ENCODE results near the gene TMEM250.

TMEM250 gene

DNA sequence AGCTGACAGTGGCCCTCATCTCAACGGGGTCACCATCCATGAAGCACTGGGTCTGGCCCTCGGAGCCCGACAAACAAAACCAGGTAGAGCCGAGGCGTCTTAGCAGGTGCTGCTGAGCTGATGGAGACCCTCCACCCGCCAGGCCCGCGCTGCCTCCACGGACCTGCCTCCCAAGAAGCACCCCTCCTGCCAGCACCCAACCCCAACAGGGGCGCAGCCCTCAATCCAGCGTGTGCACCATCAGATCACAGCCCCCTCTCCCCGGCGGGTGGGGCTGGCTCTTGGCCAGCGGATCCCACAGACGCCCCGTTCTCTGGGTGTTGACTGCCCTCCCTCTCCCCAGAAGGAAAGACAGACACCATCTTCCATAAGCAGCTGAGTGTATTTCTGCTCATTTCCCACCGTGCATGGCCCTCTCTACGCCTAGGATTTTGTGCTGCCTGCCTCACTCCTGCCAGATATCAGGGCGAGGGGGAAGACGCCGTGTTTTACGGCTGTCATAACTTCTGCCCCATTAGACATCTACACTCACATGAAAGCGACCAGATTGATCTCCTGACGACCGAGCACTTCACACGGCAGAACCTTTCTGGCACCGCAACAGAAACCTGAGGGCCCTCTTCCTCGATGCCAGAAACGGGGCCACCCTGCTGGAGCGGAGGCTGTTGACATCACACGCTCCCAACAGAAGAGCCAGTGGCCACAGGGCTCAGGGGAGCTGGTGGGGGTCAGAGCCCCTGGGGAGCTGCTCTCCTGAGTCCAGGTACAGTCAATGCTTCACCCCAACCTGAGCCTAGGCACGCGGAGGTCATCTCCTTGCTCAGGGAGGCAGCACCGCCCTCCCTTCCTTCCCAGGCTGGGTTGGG is 35.9 kb downstream of the TMEM250 start:
- no peak for DNase-seq (ENCODE audit: low spot score)

DNA sequence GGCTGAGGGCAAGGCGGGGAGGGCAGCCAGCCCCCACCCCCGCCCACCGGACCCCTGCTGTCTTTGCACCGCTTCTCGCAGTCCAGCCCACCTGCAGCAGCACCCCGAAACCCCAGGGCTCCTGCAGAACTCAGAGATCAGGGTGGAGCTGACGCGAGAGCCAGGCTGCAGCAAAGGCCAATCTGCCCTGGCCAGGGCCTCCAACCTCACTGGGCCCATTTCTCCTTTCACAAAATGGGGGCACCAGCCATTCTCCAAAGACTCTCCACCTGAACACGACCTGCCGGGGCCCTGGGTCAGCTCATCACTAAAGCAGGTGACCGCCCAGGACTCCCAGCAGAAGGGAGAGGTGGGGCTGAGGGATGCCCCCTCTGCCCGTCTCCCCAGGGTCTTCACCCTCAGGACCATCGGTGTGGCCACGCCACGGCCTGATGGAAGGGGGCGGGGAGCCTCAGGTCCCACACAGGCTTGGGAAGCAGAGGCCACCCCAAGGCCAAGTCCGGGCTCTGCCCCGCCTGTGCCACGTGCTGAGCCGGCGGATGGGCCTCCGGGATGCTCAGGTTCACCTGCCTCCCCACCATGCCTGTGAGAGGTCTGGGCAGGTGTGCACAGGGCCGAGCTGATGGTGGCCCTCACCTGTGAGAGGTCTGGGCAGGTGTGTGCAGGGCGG is 36.7 kb downstream of the TMEM250 start:
- no peak for DNase-seq (ENCODE audit: low spot score)

DNA sequence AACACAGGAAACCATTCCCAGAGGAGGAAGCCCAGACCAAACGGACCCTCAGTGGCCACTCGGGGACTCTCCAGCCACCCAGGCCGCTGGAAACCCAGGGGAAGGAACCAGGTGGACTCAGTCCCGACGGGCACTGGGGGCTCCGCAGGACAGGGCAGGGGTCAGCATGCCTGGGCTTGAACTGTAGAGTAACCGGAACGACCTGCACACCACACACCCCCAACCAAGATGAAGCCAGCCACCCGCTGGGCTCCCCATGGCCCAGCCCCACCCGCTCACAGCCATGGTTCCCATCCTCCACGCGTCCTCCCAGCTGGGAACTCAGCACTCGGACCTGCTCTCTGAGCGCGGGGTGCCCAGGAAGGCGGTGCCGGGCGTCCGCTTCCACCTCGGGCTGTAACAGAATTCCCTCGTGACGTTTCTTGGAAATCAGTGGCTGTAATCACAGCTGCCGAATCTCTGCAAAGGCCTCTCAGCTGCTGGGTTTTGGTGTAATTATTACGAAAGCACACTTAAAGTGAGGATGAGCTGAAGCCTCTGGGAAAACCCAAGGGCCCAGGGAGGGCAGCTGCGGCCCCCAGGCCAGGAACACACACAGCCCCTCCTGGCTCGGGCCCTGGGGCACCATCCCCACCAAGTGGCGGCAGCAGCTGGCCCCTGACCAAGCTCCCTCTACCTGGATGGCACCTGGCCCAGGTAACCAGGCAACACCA is 37.4 kb downstream of the TMEM250 start:
- no peak for DNase-seq (ENCODE audit: low spot score)

DNA sequence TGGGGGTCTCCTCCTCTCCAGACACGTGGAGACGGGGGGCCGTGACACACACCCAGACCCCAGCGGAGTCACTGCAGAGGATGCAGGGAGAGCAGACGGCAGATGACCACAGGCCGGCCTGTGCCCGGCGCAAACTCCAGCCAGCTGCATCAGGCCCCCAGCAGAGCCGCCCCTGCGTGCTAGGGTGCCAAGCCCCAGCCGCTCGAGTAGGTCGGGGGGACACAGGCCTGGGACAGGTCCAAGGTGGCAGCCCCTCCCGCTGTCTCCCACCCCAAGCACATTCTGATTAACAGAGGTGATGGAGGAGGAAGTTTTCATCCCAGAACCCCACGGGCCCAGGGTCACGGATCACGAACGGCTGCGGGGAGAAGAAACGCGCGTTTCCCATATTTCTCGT is 38.0 kb downstream of the TMEM250 start:
- DNase-seq (ENCODE audit: low spot score): no peak

DNA sequence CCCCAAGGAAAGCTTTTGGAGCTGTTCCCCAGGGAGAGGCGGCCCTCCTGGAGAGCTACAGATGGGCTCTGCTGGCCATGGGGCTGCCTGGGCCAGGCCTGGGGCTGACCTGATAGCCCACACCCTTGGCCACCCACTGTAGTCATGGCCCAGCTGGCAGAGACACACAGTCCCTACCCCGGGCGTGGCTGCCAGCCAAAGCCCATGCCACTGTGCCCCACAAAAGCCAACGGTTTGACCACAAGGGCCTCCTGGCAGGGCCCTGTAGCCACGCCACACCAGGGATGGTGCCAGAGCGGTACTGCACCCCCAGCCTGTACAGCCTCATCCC is 38.8 kb downstream of the TMEM250 start:
- no peak for DNase-seq (ENCODE audit: low spot score)

DNA sequence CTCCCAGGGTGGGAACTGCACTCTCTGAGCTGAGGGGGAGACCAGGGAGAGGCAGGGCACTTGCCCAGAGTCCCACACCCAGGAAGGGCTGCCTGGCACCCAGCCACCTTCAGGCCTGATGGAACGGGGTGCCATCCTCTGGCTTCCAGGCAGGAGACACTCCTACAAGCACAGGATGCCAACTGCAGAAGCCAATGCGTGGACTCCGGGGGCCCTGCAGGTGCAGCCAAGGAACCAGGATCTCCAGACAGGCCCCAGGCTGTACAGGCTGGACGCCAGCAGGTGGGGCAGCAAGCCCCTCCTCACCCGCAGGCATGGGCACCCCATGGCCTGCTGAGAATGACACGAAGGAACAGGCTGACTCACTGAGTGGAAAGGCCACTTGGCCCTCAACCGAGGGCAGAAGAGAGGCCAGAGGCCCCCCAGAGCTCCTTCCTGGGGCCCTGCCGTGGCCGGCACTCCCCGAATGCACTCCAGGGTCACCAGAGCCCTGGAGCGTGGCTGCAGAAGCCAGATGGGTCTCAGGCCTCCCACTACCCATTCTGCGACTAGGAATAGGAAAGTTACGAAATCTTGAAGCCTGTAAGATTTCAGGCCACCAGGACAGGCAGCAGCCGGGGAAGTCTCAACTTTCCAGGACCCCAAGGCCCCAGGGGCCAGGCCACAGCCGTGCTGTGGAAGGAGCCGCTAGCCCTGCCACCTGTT is 39.3 kb downstream of the TMEM250 start:
- DNase-seq (ENCODE audit: low spot score): no peak

DNA sequence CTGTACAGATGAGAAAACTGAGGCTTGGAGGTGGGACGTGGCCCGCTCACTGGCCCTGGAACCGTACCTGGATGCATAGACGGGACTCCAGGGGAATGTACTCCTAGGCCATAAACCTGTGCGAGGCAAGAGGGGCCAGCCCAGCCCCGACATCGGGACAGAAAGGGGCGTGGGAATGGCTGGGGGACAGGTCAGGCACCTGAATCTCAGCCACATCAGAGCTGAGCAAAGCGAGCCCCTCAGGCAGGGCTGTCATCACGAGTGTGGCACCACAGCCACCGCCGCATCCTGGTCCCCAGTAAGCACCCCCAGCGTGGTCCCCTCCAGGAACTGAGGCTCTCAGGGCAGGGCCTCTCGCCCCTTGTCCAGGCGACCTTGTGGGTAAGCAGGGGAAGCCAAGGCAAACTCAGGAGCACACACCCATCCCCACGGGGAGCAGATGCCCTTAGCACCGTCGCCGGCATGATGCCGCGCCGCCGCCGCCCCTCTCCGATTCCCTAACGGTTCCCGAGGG is 40.1 kb downstream of the TMEM250 start:
- no peak for DNase-seq (ENCODE audit: low spot score)

DNA sequence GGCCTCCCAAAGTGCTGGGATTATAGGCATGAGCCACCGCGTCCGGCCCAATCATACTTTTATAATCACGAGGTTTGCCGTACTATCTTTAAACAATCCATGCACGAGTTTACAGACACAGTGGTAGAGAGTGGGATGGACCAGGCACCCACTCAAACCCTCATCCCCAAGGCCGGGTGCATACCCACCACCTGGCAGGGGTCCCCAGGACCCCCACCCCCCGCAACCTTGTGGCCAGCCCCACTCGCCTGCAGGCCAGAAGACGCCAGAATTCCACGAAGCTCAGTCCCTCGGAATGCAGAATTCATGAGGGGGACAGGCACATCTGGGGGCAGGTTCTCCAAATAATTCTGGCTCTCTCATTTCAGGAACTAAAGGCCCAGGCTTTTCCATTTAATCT is 40.7 kb downstream of the TMEM250 start:
- DNase-seq (ENCODE audit: low spot score): no peak

DNA sequence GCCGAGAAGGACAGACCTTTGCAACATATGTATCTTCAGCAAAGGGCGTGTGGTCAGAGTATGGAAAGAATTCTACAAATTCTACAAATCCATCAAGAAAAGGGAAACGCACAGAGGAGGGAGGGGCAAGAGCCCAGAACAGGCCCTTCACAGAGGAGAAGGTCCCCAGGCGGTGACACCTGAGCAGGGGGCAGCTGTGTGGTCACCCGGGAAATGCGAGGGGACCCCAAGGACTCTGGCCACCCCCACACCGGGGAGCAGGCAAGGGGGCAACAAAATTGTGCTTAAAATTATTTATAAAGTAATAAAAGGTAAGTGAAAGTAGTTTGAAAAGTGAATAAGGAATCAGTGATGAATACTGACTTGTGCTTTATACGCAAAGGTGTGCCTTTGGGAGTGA is 41.2 kb downstream of the TMEM250 start:
- DNase-seq (ENCODE audit: low spot score): no peak

DNA sequence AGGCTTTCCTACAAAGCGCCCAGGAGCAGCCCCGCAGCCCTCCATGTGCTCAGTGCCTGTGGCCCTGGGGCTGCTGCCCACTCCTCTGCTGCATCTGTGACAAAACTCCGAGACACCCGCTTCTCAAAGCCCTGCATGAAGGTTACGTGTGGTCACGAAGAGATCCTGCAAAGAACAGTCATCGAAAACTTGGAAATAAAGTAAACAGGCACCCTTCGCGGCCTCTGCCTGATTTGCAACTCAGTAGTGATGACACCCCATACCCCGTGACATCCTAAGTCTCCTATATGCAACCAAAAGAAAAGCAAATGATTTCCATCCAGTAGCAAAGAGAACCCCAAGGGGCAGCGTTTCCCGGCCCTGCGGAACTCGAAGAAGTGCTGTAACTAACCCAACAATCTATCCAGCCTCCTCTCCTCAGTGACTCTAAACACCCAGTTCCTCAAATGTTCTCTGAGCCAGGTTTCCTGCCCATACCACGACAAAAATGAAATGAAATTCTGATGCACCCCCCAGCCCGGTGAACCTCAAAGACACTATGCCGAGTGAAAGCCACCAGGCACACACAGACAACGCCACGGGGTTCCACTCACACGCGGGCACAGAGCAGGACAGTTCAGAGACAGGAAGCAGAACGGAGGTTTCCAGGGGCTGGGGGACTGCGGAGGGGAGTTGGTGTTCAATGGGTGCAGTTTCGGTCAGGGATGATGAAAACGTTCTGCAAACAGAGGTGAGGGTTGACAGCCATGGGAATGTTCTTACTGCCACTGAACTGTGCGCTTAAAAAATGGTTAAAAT is 42.6 kb downstream of the TMEM250 start:
- no peak for DNase-seq (ENCODE audit: low spot score)

DNA sequence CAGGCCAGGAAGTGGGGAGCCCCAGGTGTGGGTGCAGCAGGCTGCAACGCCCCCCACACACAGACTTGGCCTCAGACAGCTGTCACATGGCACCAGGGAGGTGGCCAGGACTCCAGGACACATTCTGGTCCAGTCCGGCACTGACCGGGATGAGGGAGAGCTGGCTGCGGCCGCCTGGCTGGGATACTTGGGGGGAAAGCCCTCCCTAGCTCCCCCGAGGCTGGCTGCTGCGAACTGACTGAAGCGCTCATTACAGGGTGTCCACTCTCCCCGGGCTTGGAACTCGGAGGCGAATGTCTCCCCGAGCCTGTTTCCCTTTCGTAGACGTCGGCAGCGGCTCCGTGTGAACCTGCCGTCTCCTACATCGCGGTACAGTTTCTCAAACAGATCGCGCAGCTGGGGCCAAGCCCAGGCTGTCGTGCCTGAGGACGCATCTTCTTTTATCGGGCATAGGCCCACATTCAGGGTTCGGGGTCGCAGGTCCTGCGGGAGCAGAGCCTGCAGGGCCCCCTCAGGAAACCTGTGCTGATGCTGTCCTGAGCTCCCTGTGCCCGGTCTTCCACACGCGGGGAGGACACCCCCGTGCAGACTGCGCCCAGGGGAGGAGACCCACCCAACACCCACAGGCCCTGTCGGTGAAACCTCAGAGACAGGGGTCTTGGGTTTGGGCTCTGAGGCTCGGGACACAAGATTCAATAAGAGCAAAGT is 43.4 kb downstream of the TMEM250 start:
- no peak for DNase-seq (ENCODE audit: low spot score)

DNA sequence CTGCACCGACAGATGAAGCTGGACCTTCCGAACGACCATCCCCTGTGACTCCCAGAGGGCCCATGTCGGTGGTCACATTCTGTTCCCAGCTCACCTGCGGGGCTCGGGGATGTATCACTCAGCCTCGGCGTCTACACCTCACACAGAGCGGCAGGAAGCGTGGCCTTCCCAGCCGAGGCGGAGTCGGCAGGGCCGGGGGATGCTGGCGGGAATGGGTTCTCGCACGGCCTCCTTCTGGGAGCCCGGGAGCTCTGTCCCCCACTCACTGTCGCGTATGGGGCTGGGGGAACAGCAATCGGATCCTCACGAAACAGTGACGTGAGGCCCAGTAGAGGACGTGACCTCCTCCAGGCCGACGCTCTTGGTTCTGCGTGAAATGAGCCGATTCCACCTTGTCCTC is 44.0 kb downstream of the TMEM250 start:
- no peak for DNase-seq (ENCODE audit: low spot score)
